H9 (cell line): ENCODE measurements around the gene MARS1. TPM values are rescaled to one million over a fixed set of nuclear protein-coding genes. Genes with fewer than 3 reads are reported as not detected.

Experiments
- DNase-seq: peaks from one replicate; pipeline ENCODE4 v3.0.0-alpha.2; 2017
- H2AFZ ChIP-seq: one replicate; pipeline ENCODE4 v1.6.1; 2013; ENCODE audit warnings: mild to moderate bottlenecking, low read length, control low read depth, moderate library complexity
- H2AK5ac ChIP-seq: 2 replicates; pipeline ENCODE4 v1.6.1; 2013; ENCODE audit warnings: low read length, control low read depth, mixed read lengths; ENCODE audit not compliant: insufficient read length
- H2BK120ac ChIP-seq: one replicate; pipeline ENCODE4 v1.6.1; 2013; ENCODE audit warnings: low read depth, mild to moderate bottlenecking, low read length, control low read depth, inconsistent platforms; ENCODE audit not compliant: poor library complexity, severe bottlenecking
- H2BK12ac ChIP-seq: 2 replicates; pipeline ENCODE4 v1.6.1; 2013; ENCODE audit warnings: low read length, control low read depth, mixed read lengths, low read depth; ENCODE audit not compliant: insufficient read length
- H2BK15ac ChIP-seq: 2 replicates; pipeline ENCODE4 v1.6.1; 2013; ENCODE audit warnings: low read depth, low read length, control low read depth
- H2BK20ac ChIP-seq: one replicate; pipeline ENCODE4 v1.6.1; 2013; ENCODE audit warnings: low read depth, mild to moderate bottlenecking, low read length, control low read depth, inconsistent platforms; ENCODE audit not compliant: poor library complexity, severe bottlenecking
- H2BK5ac ChIP-seq: 2 replicates; pipeline ENCODE4 v1.6.1; 2013; ENCODE audit warnings: low read length, control low read depth, mixed read lengths; ENCODE audit not compliant: insufficient read length
- H3K14ac ChIP-seq: 2 replicates; pipeline ENCODE4 v1.6.1; 2013; ENCODE audit warnings: low read length, control low read depth; ENCODE audit not compliant: insufficient read depth
- H3K18ac ChIP-seq: 2 replicates; pipeline ENCODE4 v1.6.1; 2013; ENCODE audit warnings: low read depth, mild to moderate bottlenecking, mixed read lengths, low read length, control low read depth; ENCODE audit not compliant: insufficient read length
- H3K23ac ChIP-seq: 2 replicates; pipeline ENCODE4 v1.6.1; 2013; ENCODE audit warnings: low read length, control low read depth, mixed read lengths, low read depth; ENCODE audit not compliant: insufficient read length
- H3K23me2 ChIP-seq: 2 replicates; pipeline ENCODE4 v1.6.1; 2013; ENCODE audit warnings: low read depth, mild to moderate bottlenecking, mixed read lengths, low read length, control low read depth; ENCODE audit not compliant: insufficient read length, poor library complexity, severe bottlenecking
- H3K27ac ChIP-seq: 2 replicates; pipeline ENCODE4 v1.5.1; 2013; ENCODE audit warnings: low read length, control low read depth, mixed read lengths, low read depth; ENCODE audit not compliant: insufficient read length
- H3K27me3 ChIP-seq: 2 replicates; pipeline ENCODE4 v1.6.1; 2013; ENCODE audit warnings: low read length, control low read depth, inconsistent platforms; ENCODE audit not compliant: insufficient read depth
- H3K4ac ChIP-seq: 2 replicates; pipeline ENCODE4 v1.6.1; 2013; ENCODE audit warnings: low read depth, mild to moderate bottlenecking, control low read depth, inconsistent platforms, low read length, moderate library complexity
- H3K4me1 ChIP-seq: 2 replicates; pipeline ENCODE4 v1.6.1; 2013; ENCODE audit warnings: low read length, control low read depth, inconsistent platforms; ENCODE audit not compliant: insufficient read depth
- H3K4me2 ChIP-seq: 2 replicates; pipeline ENCODE4 v1.6.1; 2013; ENCODE audit warnings: low read length, control low read depth, mixed read lengths; ENCODE audit not compliant: insufficient read length, insufficient read depth
- H3K56ac ChIP-seq: 2 replicates; pipeline ENCODE4 v1.6.1; 2013; ENCODE audit warnings: low read depth, mild to moderate bottlenecking, mixed read lengths, low read length, control low read depth; ENCODE audit not compliant: insufficient read length
- H3K79me1 ChIP-seq: 2 replicates; pipeline ENCODE4 v1.6.1; 2013; ENCODE audit warnings: low read depth, mild to moderate bottlenecking, moderate library complexity, low read length, control low read depth, inconsistent platforms; ENCODE audit not compliant: insufficient read depth, poor library complexity, severe bottlenecking
- H3K79me2 ChIP-seq: 2 replicates; pipeline ENCODE4 v1.6.1; 2013; ENCODE audit warnings: low read length, control low read depth, inconsistent platforms; ENCODE audit not compliant: insufficient read depth
- H3K9ac ChIP-seq: 2 replicates; pipeline ENCODE4 v1.6.1; 2013; ENCODE audit warnings: low read length, control low read depth, mixed read lengths; ENCODE audit not compliant: insufficient read length; ENCODE audit errors: extremely low read depth
- H3K9me3 ChIP-seq: one replicate; pipeline ENCODE4 v1.6.1; 2013; ENCODE audit warnings: low read depth, low read length, inconsistent platforms; ENCODE audit not compliant: control insufficient read depth
- H3T11ph ChIP-seq: one replicate; pipeline ENCODE4 v1.6.1; 2013; ENCODE audit warnings: mild to moderate bottlenecking, low read length, control low read depth, inconsistent platforms
- H4K20me1 ChIP-seq: one replicate; pipeline ENCODE4 v1.6.1; 2013; ENCODE audit not compliant: control insufficient read depth, insufficient read length, insufficient read depth
- H4K5ac ChIP-seq: 2 replicates; pipeline ENCODE4 v1.6.1; 2013; ENCODE audit warnings: low read depth, mild to moderate bottlenecking, mixed read lengths, low read length, control low read depth; ENCODE audit not compliant: insufficient read length
- H4K8ac ChIP-seq: replicated peaks from 2 replicates; pipeline ENCODE4 v1.6.1; 2013; ENCODE audit warnings: low read length, control low read depth, mixed read lengths, low read depth; ENCODE audit not compliant: insufficient read length
- H4K91ac ChIP-seq: 2 replicates; pipeline ENCODE4 v1.6.1; 2013; ENCODE audit warnings: low read depth, mild to moderate bottlenecking, moderate library complexity, mixed read lengths, low read length, control low read depth; ENCODE audit not compliant: insufficient read length
- H3K27ac Mint-ChIP-seq, 3 experiments: 2 replicates in 2 of 3; 3 replicates in 1 of 3; pipeline ENCODE4 v1.8.0; 2020 to 2021; ENCODE audit warnings: mixed read lengths in 3 of 3, mild to moderate bottlenecking in 1 of 3, moderate library complexity in 1 of 3
- H3K27me3 Mint-ChIP-seq: 2 replicates; pipeline ENCODE4 v1.8.0; 2021; ENCODE audit warnings: low read depth, mild to moderate bottlenecking, moderate library complexity, mixed read lengths
- H3K36me3 Mint-ChIP-seq, 3 experiments: 2 replicates in 2 of 3; 3 replicates in 1 of 3; pipeline ENCODE4 v1.8.0; 2020 to 2021; ENCODE audit warnings: low read depth in 3 of 3, mixed read lengths in 3 of 3; ENCODE audit not compliant: insufficient read depth in 1 of 3
- H3K4me1 Mint-ChIP-seq, 2 experiments: 2 replicates each; pipeline ENCODE4 v1.8.0; 2020; ENCODE audit warnings: mixed read lengths in 2 of 2
- H3K4me3 Mint-ChIP-seq, 2 experiments: 2 replicates in 1 of 2; 3 replicates in 1 of 2; pipeline ENCODE4 v1.8.0; 2020 to 2021; ENCODE audit warnings: mild to moderate bottlenecking in 2 of 2, mixed read lengths in 2 of 2, moderate library complexity in 1 of 2
- H3K9me3 Mint-ChIP-seq, 2 experiments: 2 replicates in 1 of 2; 3 replicates in 1 of 2; pipeline ENCODE4 v1.8.0; 2020; ENCODE audit warnings: mild to moderate bottlenecking in 2 of 2, mixed read lengths in 2 of 2, moderate library complexity in 1 of 2
- CTCF ChIP-seq: fragments of 200-600 bp; sonication (generic); conservative IDR thresholded peaks from 3 replicates; pipeline ENCODE4 v1.8.0; 2021; ENCODE audit warnings: antibody characterized with exemption, mild to moderate bottlenecking
- WGBS: extraction: QIAGEN DNeasy Blood & Tissue Kit; methylation state at CpG from one replicate; pipeline ENCODE4 v1.1.7; 2013; ENCODE audit warnings: missing lambda C conversion rate, low lambda C conversion rate, mixed read lengths; ENCODE audit not compliant: insufficient read length; ENCODE audit errors: extremely low coverage; 5-methylcytosine and 5-hydroxymethylcytosine counted together
- total RNA-seq: library from RNA; stranded (reverse); gene quantifications from 2 replicates; pipeline ENCODE4 v1.2.1, GENCODE V29; 2021

MARS1 gene
- total RNA-seq, 1 experiment from 2014 or later: 368 TPM

GRCh38 chr12:57479043-57479375 lies 8.9 kb upstream of the MARS1 start:
- Mint-ChIP-seq H3K36me3 (no peaks in the 10 kb centered on the region; a peak in 2 of 7 replicates), H3K4me1 (peaks cover 33 to 34% of the 10 kb centered on the region in 2 experiments), H3K9me3 (no peaks in the 10 kb centered on the region), H3K4me3 (no peak overlapping the region), H3K27ac (no peak overlapping the region), H3K27me3 (peaks cover 60% of the 10 kb centered on the region)
- H2BK12ac ChIP-seq: no peak overlapping the region
- peaks cover 3% of the 10 kb centered on the region for H4K20me1 ChIP-seq
- no peak overlapping the region for H3K18ac ChIP-seq
- no peak overlapping the region for H2AK5ac ChIP-seq
- no peak overlapping the region for H3K14ac ChIP-seq
- WGBS: no CpG with 5 or more reads among the region's 10 CpGs
- no peaks in the 10 kb centered on the region for H3K79me2 ChIP-seq
- no peak overlapping the region for H2AFZ ChIP-seq
- no peak overlapping the region for H3T11ph ChIP-seq
- no peak for TF ChIP-seq CTCF
- no peak overlapping the region for H4K8ac ChIP-seq
- H2BK20ac ChIP-seq: no peak overlapping the region
- no peak overlapping the region for H2BK120ac ChIP-seq
- DNase-seq: no peak
- no peak overlapping the region for H2BK5ac ChIP-seq
- no peak overlapping the region for H4K5ac ChIP-seq
- no peak overlapping the region for H4K91ac ChIP-seq
- H3K4ac ChIP-seq: no peak overlapping the region
- H3K23me2 ChIP-seq: peaks cover 15% of the 10 kb centered on the region
- H3K4me2 ChIP-seq: no peak overlapping the region
- no peak overlapping the region for H3K9ac ChIP-seq
- peaks cover 3% of the 10 kb centered on the region; the same call in 1 of the 2 replicates for H3K4me1 ChIP-seq
- H3K79me1 ChIP-seq: no peaks in the 10 kb centered on the region
- H3K27me3 ChIP-seq: peaks cover 30% of the 10 kb centered on the region
- no peak overlapping the region for H3K56ac ChIP-seq
- no peak overlapping the region for H3K27ac ChIP-seq
- no peak overlapping the region for H2BK15ac ChIP-seq
- no peak overlapping the region for H3K23ac ChIP-seq
- H3K9me3 ChIP-seq: no peaks in the 10 kb centered on the region
